B cell (primary cell): ENCODE measurements around the gene FBXL14. TPM values are rescaled to one million over a fixed set of nuclear protein-coding genes. Genes with fewer than 3 reads are reported as not detected.

Experiments
- ATAC-seq: fragments of 200-7000 bp; cut with Tn5 transposase; one replicate; pipeline ENCODE4 v1.10.0; 2021; ENCODE audit warnings: low read depth, mild to moderate bottlenecking, moderate number of reproducible peaks, moderate library complexity
- CTCF ChIA-PET: fragments of 350-600 bp; sonication (Branson Sonifier 250); formaldehyde crosslinking; loops from one replicate; lab custom pipeline; 2021; ENCODE audit warnings: antibody characterized with exemption, inconsistent platforms; lab: Charles Lee
- POLR2A ChIA-PET: fragments of 350-600 bp; sonication (Branson Sonifier 250); formaldehyde crosslinking; loops from one replicate; lab custom pipeline; 2021; ENCODE audit warnings: antibody characterized with exemption; lab: Charles Lee
- DNase-seq: peaks from one replicate; pipeline ENCODE4 v3.0.0; 2013
- H2AFZ ChIP-seq: 2 replicates; pipeline ENCODE4 v1.6.1; 2012; ENCODE audit warnings: mild to moderate bottlenecking, low read depth, low read length; ENCODE audit not compliant: insufficient read depth, poor library complexity, severe bottlenecking
- H3K27ac ChIP-seq, 2 donors: 1 replicate in 1 of 2; 2 replicates in 1 of 2; pipeline ENCODE4 v1.5.1; 2012 to 2013; ENCODE audit warnings: low read length in 2 of 2, mild to moderate bottlenecking in 2 of 2, moderate library complexity in 1 of 2
- H3K27me3 ChIP-seq, 4 experiments: fragments of 200-600 bp in 1 of 4; sonication (generic) in 1 of 4; replicated peaks in 1 of 4; 1 replicate in 2 of 4; 2 replicates in 2 of 4; pipeline versions ENCODE4 v1.6.1 to v1.7.0; 2013 to 2016; ENCODE audit warnings: low read length in 3 of 4, mild to moderate bottlenecking in 2 of 4, mixed read lengths in 1 of 4, moderate library complexity in 1 of 4; ENCODE audit not compliant: insufficient read depth in 4 of 4, control insufficient read depth in 3 of 4; ENCODE audit errors: control extremely low read depth in 1 of 4
- H3K36me3 ChIP-seq, 2 experiments: replicated peaks in 1 of 2; 1 replicate in 1 of 2; 2 replicates in 1 of 2; pipeline versions ENCODE4 v1.6.1 to v1.7.1; 2013; ENCODE audit warnings: low read length in 1 of 2; ENCODE audit not compliant: insufficient read depth in 2 of 2, control insufficient read depth in 1 of 2; ENCODE audit errors: control extremely low read depth in 1 of 2, extremely low read depth in 1 of 2
- H3K4me1 ChIP-seq, 2 donors: fragments of 200-600 bp in 1 of 2; sonication (generic) in 1 of 2; 1 replicate in 1 of 2; 2 replicates in 1 of 2; pipeline versions ENCODE4 v1.5.1 to v1.6.1; 2013 to 2017; ENCODE audit warnings: low read length in 2 of 2; ENCODE audit not compliant: control insufficient read depth in 2 of 2, insufficient read depth in 2 of 2
- H3K4me2 ChIP-seq: replicated peaks from 2 replicates; pipeline ENCODE3; 2012; ENCODE audit warnings: mild to moderate bottlenecking, low read depth, low read length; ENCODE audit not compliant: poor library complexity, severe bottlenecking
- H3K4me3 ChIP-seq, 5 experiments: fragments of 200-600 bp in 1 of 5; sonication (generic) in 1 of 5; 1 replicate in 3 of 5; 2 replicates in 2 of 5; pipeline versions ENCODE4 v1.5.1 to v1.7.0; 2011 to 2016; ENCODE audit warnings: low read length in 4 of 5, mild to moderate bottlenecking in 4 of 5, low read depth in 2 of 5, control low read depth in 1 of 5, moderate library complexity in 1 of 5; ENCODE audit not compliant: insufficient read depth in 1 of 5; ENCODE audit errors: control extremely low read depth in 1 of 5, extremely low read depth in 1 of 5
- H3K79me2 ChIP-seq: fragments of 200-600 bp; sonication (generic); one replicate; pipeline ENCODE4 v1.6.0; 2016; ENCODE audit warnings: low read length; ENCODE audit not compliant: control insufficient read depth, insufficient read depth
- H3K9ac ChIP-seq: fragments of 200-600 bp; sonication (generic); 2 replicates; pipeline ENCODE4 v1.6.1; 2017; ENCODE audit warnings: mild to moderate bottlenecking, low read length, moderate library complexity
- H3K9me3 ChIP-seq, 3 donors: one replicate each; pipeline versions ENCODE4 v1.6.1 to v1.7.1; 2013; ENCODE audit warnings: low read length in 2 of 3; ENCODE audit not compliant: control insufficient read depth in 2 of 3, insufficient read depth in 1 of 3; ENCODE audit errors: control extremely low read depth in 1 of 3
- H4K20me1 ChIP-seq: 2 replicates; pipeline ENCODE4 v1.6.0; 2012; ENCODE audit warnings: mild to moderate bottlenecking, low read length; ENCODE audit not compliant: insufficient read depth, control insufficient read depth, poor library complexity, severe bottlenecking
- H3K27ac Mint-ChIP-seq: one replicate; pipeline ENCODE4 v1.8.0; 2021; ENCODE audit warnings: mixed read lengths
- H3K27me3 Mint-ChIP-seq: one replicate; pipeline ENCODE4 v1.8.0; 2021; ENCODE audit warnings: mixed read lengths
- H3K4me1 Mint-ChIP-seq: one replicate; pipeline ENCODE4 v1.8.0; 2021; ENCODE audit warnings: mixed read lengths
- H3K4me3 Mint-ChIP-seq: one replicate; pipeline ENCODE4 v1.8.0; 2021; ENCODE audit warnings: mixed read lengths
- H3K9me3 Mint-ChIP-seq: one replicate; pipeline ENCODE4 v1.8.0; 2022; ENCODE audit warnings: mixed read lengths; ENCODE audit not compliant: insufficient read depth
- EZH2 ChIP-seq: IDR thresholded peaks from 2 replicates; pipeline ENCODE4 v1.6.1; 2012; ENCODE audit warnings: borderline replicate concordance, low read depth, mild to moderate bottlenecking, moderate library complexity, low read length; ENCODE audit not compliant: insufficient read depth, poor library complexity, severe bottlenecking
- WGBS: methylation state at CpG from one replicate; pipeline ENCODE4 v1.1.5; 2013; ENCODE audit warnings: missing lambda C conversion rate; ENCODE audit not compliant: insufficient coverage; 5-methylcytosine and 5-hydroxymethylcytosine counted together
- intact Hi-C: fragments of 100-400 bp; cut with micrococcal nuclease; formaldehyde crosslinking; loops from one replicate; pipeline ENCODE4 v1.10.0; 2022
- polyA plus RNA-seq: library from polyadenylated mRNA; depleted of rRNA; stranded (reverse); fragments of >200 nt; gene quantifications from 2 replicates; pipeline ENCODE4 v1.2.3, GENCODE V29; 2012
- total RNA-seq, 2 donors: library from RNA; stranded (reverse); fragments of 120-200 nt in 1 of 2; gene quantifications; 1 replicate in 1 of 2; 2 replicates in 1 of 2; pipeline versions ENCODE4 v1.2.3 to v1.2.4, GENCODE V29; 2013 to 2022
- TF ChIP-seq, protein P1 (sequence below): fragments of 200-600 bp; IDR thresholded peaks from one replicate; pipeline ENCODE4 v1.8.0; 2022; ENCODE audit warnings: antibody characterized with exemption, mild to moderate bottlenecking

FBXL14 gene
- total and polyA plus RNA-seq, 2 donors (not counting 1 experiment from before 2014, with no cell fraction given): 21.6 to 37.3 TPM

DNA sequence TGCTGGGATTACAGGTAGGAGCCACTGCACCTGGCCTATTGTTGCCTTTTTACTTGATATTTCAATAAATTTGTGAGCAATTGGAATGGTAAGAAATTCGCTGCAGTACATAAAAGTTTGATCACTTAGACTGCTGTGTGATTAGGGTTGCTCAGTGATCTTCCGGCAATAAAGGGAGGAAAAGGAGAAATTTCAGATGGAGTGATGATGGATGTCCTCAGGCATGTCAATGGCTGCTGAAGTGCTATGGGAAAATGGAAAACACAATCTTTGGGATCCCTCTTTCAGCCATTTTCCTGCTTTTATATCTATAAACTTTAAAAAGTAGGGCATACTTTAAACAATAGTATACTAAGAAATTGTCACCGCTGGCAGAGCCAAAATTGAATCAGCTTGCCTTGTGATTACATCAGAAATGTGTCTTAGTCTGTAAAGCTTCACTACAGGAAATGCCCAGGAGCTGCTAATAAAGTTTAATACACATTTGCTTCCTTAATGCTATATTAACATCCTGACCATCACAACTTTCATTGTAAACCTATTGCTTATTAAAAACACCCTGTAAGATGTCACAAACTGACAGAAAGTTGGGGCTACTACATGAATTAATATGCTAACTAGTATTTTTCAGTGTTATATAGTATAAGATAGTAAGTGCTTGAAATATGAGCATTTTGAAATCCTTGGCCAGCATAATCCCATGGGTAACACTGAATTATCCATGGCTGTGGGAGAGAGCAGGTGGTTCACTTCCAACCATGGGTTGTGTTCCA, 13.7 kb upstream of the FBXL14 start:
- H3K27ac ChIP-seq: no peak overlapping the region
- H3K79me2 ChIP-seq: peaks cover 4% of the 10 kb centered on the region
- H3K4me2 ChIP-seq: no peak overlapping the region
- H3K4me3 Mint-ChIP-seq: no peak overlapping the region
- H3K27ac Mint-ChIP-seq: no peak overlapping the region
- no peaks in the 10 kb centered on the region for H3K36me3 ChIP-seq
- peaks cover 16% of the 10 kb centered on the region for H3K4me1 Mint-ChIP-seq
- whole genome bisulfite sequencing: 100% methylated on average over 3 of the region's 3 CpGs
- no peak for DNase-seq
- no peak for ATAC-seq
- no peaks in the 10 kb centered on the region for H4K20me1 ChIP-seq
- intact Hi-C loops: loop anchor here (5.0 kb wide), 1 partner anchor 406 kb away; no protein-coding TSS in a partner anchor
- H3K4me1 ChIP-seq: peaks cover 5 to 13% of the 10 kb centered on the region in 2 donors
- POLR2A ChIA-PET: no interaction called here
- H3K27me3 Mint-ChIP-seq: peaks cover 3% of the 10 kb centered on the region
- H3K9me3 Mint-ChIP-seq: no peaks in the 10 kb centered on the region
- no peaks in the 10 kb centered on the region for H3K27me3 ChIP-seq
- no peak overlapping the region for H3K9ac ChIP-seq
- no peaks in the 10 kb centered on the region for H3K9me3 ChIP-seq
- TF ChIP-seq EZH2: no peak
- TF ChIP-seq, protein P1, sequence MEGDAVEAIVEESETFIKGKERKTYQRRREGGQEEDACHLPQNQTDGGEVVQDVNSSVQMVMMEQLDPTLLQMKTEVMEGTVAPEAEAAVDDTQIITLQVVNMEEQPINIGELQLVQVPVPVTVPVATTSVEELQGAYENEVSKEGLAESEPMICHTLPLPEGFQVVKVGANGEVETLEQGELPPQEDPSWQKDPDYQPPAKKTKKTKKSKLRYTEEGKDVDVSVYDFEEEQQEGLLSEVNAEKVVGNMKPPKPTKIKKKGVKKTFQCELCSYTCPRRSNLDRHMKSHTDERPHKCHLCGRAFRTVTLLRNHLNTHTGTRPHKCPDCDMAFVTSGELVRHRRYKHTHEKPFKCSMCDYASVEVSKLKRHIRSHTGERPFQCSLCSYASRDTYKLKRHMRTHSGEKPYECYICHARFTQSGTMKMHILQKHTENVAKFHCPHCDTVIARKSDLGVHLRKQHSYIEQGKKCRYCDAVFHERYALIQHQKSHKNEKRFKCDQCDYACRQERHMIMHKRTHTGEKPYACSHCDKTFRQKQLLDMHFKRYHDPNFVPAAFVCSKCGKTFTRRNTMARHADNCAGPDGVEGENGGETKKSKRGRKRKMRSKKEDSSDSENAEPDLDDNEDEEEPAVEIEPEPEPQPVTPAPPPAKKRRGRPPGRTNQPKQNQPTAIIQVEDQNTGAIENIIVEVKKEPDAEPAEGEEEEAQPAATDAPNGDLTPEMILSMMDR: no peak
- CTCF ChIA-PET: interaction anchor here (0.6 to 1.5 kb wide), 3 partner anchors 27 to 1016 kb away, joined by 3 to 6 read pairs (median 4); no protein-coding TSS in a partner anchor
- no peak overlapping the region for H3K4me3 ChIP-seq
- no peak overlapping the region for H2AFZ ChIP-seq
